Hematopoietic multipotent progenitor cell treated with erythropoietin and hydrocortisone succinate and interleukin-3 and kit ligand, for 15 days (in vitro differentiated cells): Measurements from ENCODE around the gene VEGFC.

Experiments used
- DNase-seq: peaks from one replicate; pipeline ENCODE4 v3.0.0-alpha.2; 2015; ENCODE audit warnings: low spot score

The VEGFC gene, protein sequence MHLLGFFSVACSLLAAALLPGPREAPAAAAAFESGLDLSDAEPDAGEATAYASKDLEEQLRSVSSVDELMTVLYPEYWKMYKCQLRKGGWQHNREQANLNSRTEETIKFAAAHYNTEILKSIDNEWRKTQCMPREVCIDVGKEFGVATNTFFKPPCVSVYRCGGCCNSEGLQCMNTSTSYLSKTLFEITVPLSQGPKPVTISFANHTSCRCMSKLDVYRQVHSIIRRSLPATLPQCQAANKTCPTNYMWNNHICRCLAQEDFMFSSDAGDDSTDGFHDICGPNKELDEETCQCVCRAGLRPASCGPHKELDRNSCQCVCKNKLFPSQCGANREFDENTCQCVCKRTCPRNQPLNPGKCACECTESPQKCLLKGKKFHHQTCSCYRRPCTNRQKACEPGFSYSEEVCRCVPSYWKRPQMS

DNA sequence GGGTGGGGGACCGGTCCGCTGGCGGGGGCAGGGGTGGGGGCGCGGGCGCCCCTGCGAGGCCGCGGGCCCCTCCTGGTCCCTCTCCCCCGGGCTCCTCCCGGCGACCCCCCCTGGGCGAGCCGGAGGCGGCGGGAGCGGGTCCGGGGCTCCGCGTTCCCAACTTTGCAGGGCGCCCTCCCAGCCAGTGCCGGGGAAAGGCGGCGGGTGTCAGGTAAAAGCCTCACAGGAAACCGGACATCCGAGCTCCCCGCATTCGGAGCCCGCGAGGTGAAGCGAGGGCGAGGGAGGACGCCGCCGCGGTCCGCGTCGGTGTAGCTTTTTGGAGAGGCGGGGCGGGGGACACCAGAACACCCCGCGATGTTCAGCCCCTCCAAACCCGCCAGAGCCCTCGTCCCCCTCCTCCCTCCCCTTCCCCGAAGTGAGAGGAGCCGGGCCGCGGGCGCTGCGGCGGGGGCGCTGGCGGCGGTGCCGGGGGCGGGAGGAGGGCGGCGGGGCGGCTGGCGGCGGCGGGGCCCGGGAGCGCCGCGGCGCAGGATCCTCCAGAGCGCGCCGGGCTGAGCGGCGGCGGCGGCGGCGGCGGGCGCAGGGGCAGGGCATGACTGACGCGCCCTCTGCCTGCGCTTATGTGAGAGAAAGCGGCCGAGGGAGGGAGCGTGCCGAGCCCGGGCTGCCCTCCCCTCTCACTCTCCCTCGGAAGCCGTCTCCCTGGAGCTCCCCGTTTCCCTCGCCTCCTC, at the start of gene VEGFC:
VEGFC (minus strand) TSS at position 597 of the 734 bp plus-strand sequence. CDS start 611 bp downstream, outside the sequence.
- no peak for DNase-seq

DNA sequence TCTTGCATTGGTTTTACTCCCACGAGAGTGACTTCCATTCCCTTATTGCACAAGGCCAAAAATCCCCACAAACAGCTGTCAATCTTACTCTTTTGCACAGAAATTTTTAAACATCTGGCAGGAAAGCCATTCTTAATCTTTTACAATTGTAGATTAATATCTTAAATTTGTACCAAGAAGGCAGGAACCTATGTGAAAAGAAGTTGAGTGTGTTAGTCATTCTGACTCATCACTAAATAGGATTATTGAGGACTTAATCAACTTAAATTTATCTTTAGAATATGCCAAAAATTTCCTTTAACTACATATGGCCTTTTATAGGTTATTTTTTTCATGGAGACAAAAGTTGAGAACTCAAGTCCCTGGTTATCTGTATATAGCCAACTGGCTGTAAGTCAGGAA, 49.0 kb upstream of the VEGFC start:
- no peak for DNase-seq

DNA sequence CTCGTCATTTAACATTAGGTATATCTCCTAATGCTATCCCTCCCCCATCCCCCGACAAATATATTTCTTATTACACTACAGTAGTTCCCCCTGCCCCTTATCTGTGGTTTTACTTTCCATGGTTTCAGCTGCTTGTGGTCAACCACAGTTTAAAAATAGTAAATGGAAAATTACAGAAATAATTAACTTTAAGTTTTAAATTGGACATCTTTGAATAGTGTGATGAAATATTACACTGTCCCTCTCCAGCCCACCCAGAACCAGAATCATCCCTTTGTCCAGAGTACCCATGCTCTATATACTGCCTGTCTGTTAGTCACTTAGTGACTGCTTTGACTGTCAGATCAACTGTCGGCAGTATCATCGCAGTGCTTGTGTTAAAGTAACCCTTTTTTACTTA, 47.4 kb upstream of the VEGFC start:
- DNase-seq, result no peak

DNA sequence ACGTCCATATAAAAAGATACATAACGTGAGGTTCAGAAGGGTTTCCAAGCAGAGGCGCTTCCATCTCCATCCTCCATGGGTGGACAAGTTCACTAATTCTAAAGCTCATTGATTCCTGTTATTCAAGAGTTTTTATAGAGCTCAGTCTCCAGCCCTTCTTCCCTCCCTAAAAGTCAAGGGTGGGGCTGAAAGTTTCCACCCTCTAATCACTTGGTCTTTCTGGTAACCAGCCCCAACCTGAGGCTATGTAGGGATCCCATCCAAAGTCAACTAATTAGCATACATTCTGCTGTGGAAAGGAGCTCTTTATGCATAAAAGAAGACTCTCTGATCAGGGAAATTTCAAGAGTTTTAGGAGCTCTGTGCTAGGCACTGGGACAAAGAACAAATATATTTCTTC, 46.9 kb upstream of the VEGFC start:
- DNase-seq, result no peak

DNA sequence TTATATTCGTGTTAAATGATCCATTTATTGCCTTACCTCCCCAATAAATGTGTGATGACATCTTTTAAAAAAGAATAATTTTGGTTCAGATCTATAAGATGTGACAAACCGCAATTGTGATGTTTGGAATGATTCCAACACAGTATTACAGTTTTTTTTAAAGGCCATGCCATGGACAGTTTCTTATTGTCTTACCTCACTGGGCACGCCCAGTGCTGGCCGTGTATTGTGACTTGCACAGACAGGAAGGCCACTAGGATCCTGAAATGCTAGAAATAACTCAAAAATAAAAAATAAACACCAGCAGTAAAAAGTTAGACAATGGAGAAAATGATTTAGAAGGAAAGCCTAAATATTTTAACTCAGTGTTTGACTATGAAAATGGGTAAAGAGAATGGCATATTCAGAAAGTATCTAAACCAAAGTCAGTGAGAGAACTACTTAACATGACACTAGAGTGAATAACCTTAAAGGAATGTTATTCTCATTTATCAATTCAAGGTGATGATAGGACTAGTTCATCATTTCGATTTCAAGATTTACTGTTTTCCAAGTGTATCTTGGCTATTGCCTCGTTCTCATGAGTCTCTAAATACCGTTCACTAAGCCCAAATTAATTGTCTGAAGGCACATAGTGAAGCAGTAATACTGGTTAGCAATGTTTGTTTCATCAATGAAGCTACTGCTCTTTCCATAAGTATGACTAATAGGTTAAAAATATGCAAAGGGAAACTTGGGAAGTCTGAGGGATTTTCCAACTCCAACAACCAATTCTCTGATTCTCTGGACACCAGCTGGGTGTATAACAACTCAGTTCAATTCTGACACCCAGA, 46.1 kb upstream of the VEGFC start:
- no peak for DNase-seq

DNA sequence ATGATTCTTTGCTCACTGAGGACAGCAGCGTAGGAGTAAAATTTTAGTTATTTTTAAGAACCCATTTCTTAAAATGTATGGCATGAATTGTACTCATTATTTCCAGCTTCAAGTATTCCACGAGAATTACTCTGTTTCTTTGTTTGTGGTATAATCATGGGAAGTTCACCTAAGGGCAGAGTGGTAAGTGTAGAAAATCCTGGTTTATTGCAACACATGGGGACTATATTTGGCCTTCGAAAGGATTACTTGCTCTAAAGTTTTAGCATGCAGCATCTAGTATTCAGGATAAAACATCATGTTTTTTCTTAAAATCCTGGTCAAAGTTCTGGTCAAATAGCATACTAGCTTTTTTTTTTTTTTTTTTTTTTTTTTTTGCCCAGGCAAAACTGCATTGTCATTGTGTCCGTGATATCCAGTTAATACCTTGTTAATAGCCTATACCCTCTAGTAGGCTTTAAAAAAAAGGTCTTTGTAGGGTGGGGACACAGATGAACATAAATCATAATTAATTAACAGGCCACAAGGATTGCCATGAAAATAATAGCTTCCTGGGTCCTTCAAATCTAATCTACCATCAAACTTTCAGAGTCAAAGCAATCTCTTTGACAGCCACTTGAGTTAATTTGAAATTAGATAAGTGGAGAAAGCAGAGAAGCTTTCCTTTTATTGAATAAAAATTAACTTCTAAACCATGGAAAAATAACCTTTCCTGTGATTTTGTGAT, 44.6 kb upstream of the VEGFC start:
- DNase-seq, result no peak

DNA sequence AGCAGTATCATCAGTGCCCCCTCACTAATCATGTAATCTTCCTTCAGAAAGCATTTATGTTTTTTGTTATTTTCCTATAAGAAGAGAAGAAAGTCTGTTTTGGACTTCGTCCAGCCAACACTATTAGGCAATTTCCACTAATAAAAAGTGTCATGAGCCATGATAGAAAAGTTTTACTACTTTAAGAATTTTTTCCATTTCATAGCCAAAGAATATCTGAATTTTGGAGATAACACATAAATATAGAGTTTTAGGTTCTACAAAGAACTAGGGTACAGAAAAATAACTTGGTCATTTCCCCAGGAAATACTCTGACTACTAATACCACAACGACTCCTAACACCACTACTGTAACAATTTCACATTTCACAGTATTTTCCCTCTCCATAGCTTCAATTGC, 41.8 kb upstream of the VEGFC start:
- DNase-seq, result no peak

DNA sequence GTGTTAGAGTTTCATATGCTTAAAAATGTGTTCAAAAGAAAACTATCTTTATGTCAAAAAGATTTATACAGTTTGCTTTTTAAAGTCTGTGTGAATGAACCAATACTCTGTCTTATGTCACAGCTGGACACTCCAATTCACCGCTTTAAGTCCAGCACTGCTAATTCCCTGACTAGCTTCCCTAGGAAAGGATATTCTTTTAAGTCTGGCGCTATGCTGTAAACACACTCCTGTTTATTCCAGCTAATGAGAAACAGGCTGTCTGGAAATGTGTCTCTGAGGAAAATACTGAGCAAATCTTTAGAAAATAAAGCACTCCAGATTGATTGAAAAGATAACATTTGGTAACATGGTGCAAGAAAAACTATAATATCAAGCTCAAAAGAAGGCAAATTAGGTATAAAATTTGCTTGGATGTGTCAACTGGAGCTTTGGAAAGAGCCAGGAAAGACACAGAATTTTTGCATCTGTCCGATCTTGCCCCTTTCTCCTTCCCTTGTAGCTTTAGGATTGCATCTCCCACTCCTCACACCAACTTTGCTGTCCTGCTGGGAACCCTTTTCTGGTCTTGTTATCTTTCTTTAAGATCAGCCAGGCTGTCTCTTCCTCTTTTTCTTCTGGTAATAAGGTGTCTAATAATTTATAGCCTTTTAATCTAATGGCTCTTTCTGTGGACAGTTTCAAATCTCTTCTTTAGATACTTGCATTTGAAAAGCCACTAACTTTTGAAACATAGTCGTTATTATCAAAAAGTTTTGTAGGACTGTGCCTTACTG, 40.9 kb upstream of the VEGFC start:
- no peak for DNase-seq

DNA sequence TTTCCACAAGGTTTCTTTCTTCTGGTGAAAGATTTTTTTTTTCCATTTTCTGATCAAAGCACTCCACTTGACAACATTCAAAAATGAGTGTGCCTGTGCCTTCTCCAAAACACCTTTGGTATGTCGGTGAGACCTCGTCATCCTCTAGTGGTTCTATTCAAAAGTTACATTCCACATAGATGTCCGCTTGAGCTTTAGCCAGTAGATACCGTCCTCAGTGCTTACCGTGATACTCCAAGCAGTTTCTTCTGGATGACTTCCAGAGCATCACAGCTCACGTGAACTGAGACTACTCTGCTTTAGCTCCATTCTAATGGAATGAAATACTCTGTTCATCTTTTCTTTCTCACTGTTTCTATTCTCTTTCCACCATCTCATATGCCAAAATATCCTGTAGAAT, 38.2 kb upstream of the VEGFC start:
- DNase-seq, result no peak

DNA sequence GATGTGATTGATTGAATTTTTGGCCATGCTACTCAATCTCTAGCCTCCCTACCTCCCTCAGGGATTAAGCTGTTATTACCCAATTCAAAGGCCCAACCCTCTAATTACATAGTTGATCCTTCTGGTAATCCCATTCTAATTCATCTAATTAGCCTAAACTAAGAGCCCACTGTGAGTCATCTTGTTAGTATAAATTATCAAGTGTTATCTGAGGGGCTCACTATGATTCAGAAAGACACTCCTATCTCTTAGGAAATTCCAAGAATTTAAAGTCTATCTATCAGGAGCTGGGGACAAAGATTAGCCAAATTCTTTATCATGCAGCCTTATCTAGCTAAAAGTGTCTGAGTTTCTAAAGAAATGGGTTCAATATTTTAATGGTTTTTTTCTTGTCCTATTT, 32.9 kb upstream of the VEGFC start:
- DNase-seq, result no peak

DNA sequence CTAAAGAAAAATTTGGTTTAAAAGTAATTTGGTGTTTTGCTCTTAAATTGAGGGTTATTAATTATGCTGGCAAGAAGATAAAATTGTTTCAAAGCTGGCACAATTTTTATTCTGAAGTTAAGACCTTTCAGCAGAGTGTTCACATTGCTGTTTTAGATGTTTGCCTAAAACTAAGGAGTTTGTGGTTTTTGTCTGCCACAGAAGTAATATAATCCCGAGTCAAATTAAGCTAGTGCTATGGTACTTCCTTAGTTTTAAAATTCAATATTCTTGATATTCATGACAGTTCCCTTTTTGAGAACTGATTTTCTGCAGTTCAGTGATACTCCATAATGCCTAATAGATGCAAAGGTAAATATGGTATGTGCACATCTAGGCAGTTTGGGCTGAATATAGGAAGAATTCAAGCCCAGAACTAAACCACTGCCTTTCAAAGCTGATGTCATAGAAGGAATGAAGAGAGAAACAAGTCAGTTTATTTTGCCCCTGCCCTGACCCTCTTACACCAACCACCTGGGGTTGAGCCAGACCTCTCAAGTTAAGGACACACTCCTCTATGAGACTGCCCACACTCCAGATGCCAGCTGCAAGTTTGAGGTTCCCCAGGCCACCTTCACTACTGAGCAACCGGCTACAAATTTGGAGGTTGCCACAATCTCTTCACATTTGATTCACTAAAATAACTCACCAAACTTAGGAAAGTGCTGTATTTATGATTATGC, 32.1 kb upstream of the VEGFC start:
- no peak for DNase-seq

DNA sequence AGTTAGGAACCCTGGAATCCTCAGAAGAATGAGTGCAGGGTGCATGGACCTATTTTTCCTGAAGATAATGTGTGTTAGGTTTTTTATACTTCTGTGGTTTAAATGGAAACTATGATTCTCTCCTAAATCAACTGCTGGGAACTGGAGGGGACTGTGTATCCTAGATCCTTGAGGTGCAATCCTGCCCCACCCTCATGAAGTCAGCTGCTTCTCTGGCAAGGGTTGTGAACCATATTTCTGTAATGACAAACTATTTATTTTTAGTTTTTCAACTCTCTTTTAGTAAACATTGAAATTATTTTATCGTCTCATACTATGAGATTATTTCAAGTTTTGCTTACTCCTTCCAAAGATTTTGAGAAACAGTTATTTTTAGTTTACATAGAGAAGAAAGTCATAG, 25.8 kb upstream of the VEGFC start:
- no peak for DNase-seq

DNA sequence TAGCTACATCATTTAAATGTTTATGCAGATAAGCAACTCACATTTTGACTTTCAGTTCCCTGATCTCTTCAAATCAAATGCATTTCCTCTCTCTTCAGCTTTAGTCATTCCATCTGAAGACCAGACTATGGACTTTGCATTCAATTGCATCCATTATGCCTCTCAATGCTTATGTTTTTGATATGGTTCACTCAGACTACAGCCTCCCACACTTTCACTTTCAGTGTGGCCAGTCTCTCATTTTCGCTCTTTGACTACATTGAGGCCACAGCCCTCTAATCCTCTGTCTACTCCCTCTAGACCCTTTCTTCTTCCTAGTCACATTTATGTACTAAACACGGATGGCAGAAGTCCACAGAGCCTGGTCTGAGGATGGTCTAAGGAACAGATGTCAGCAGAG, 24.5 kb upstream of the VEGFC start:
- DNase-seq, result no peak

DNA sequence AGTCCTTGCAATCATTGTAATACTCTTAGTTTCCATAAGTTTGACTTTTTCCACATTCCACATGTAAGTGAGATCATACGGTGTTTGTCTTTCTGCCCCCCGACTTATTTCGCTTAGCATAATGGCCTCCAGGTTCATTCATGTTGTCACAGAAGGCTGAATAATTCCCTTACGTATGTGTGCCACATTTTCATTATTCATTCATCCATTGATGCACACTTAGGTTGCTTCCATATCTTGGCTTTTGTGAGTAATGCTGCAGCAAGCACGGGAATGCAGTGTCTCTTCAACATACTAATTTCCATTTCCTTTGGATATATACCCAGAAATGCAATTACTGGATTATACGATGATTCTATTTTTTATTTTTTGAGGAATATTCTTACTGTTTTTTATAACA, 22.0 kb upstream of the VEGFC start:
- DNase-seq, result no peak

DNA sequence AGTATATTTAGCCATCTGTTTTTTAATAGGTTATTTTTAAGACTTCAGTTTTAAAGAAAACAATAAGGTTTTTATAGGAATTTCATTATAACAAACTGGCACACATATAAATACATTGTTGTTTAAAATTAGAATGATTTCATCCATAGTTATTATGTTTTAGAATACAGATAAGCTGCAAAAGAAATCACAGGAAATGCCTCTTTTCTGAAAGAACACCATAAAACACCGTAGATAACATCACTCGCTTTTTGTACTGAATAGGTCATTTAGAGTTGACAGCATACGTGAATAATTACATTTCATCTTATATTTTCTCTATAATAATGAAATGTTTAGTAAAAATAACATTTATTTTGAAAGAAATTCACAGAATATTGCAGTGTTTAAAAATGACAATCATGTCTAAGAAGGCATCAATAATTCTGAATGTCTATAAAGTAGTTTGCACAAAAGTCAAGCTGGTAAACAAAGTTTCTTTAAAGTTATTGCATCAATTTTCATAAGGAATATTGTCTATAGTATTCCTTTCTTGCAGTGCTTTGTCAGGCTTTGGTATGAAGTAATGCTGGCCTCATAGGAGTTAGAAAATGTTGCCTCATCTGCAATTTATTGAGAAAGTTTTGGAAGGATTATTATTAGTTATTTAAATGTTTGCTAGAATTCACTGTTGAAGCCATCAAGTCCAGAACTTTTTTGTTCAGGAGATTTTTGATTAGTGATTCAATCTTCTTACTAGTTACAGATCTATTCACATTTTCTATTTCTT, 17.9 kb upstream of the VEGFC start:
- no peak for DNase-seq

DNA sequence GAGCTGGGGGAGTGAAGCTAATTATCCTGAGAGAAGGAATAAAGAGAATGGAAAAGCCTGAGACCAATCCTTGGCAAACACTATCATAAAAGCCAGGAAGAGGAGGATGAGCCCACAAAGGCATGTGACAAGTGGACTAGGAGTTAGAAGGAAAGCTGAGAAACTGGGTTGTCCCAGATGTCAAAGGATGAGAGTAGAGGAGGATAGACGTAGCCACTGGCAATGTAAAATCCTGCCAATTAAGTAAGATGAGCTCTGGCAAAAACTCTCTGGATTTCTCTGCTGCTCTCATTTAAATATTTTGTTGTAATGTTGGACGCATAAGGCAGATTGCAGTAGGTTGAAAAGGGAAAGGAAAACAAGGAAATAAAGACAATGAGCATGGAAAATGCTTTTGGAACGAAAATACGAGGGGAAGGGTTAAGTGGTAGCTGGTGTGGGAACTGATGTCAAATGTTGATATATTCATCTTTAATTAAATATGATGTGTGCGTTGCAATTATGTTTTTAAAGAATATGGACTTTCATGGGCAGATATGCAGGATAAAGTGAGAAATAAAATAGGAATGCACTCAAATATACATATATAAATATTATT, 14.2 kb upstream of the VEGFC start:
- DNase-seq, result no peak

DNA sequence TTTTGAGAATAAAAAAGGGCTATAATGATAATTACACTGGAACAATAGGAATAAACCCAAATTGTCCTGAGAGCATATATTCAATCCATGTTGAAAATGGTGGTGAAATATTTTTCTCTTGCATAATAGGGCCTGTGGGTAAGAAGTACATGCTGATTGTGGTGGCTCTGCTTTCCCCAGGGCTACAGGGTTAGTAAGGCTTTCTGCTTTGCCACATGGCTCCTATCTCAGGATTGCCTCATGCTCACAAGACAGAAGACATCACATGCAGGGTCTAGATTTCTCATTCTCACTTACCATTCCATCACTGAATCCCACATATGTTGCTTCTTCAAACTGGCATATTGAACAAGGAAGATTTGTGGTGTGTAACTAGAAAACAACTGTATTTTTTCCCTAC, 12.4 kb upstream of the VEGFC start:
- no peak for DNase-seq

DNA sequence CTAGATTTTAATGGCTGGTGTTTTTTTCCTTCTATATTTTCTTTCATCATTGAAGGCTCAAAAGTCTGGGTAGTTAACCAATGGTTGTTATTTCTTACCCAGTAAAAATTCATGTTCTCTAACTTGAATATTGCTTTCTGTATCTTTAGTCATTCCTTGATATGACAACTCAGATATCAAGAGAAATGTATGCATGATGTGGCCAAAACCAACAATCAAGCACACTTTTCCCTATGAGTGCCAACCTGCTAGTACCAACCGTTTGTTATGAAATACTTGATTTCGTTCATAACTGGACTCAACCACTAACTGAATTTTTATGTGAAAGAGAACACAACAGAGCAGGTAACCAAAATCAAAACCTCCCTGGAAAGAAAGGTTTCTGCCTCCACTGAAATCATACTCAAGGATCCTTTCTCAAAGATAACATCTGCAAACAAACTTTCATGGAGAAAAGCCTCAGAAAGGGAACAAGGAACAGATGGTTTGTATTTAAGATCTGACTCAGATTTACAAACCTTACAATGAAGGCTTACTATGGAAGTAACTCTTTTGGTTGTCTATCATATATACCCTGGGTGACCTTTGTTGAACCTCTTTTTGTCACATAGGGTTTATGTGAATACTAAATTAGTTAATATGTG, 8.3 kb upstream of the VEGFC start:
- no peak for DNase-seq

DNA sequence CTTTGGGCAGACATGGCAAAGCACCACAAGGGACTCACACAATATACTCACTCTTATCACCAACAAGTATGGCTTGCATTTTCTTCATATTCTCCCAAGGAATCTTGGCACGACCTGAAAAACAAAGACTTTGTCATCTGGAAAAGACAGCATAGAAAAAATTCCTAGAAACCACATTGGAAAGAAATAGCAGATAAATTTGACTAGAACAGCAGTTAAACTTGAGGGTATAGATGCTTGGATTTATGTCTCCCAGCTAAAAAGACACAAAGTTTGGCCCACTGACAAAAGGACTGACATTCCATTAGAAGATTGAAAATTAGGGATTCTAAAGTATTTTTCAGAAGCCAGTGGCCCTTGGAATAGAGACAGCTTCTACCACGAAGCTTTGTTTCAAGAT, 6.9 kb upstream of the VEGFC start:
- no peak for DNase-seq
